D721Med (cell line): ENCODE data around the gene ATAD3B.
"Not testable (repeated sequence)": the region's sequence is repeated elsewhere in the genome, so short reads cannot be mapped to it uniquely, and the experiment has no call there.

ENCODE experiments used
- DNase-seq: peaks from one replicate; pipeline ENCODE4 v3.0.0; 2011; ENCODE audit warnings: low spot score; ENCODE audit not compliant: insufficient read length
- FAIRE-seq: peaks from 2 replicates; lab custom pipeline; 2011; peaks lifted over from hg19 to GRCh38; lab: Jason Lieb, UNC
- TF ChIP-seq, protein P1 (sequence below): IDR thresholded peaks from 2 replicates; pipeline ENCODE4 v1.5.1; 2012; ENCODE audit warnings: mild to moderate bottlenecking, control low read depth; ENCODE audit not compliant: insufficient read depth; ENCODE audit errors: missing control alignments

ATAD3B gene

DNA sequence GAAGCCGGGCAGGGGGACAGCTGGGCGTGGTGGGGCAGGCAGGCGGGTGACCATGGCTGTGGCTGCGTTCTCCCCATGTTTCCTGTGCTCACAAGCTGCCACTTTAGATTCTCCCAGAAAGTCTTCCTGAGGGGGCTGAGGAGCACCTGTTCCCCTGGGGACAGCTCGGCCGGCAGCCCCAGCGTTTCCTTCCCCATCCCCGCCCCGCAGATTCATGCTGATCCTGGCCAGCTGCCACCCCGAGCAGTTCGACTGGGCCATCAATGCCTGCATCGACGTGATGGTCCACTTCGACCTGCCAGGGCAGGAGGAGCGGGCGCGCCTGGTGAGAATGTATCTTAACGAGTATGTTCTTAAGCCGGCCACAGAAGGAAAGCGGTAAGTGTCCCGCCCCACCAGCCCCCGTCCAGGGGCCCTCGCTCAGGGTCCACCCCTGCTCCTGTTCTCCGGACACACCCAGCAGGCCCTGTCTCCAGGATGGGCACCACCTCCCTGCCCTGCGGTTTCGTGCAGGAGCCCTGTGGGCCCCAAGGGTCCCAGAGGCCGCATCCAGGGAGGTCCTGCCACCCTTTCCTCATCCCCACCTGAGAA lies 10.9 kb upstream of the ATAD3B start:
- DNase-seq (no peak), FAIRE-seq (no peak)
- TF ChIP-seq, protein P1, sequence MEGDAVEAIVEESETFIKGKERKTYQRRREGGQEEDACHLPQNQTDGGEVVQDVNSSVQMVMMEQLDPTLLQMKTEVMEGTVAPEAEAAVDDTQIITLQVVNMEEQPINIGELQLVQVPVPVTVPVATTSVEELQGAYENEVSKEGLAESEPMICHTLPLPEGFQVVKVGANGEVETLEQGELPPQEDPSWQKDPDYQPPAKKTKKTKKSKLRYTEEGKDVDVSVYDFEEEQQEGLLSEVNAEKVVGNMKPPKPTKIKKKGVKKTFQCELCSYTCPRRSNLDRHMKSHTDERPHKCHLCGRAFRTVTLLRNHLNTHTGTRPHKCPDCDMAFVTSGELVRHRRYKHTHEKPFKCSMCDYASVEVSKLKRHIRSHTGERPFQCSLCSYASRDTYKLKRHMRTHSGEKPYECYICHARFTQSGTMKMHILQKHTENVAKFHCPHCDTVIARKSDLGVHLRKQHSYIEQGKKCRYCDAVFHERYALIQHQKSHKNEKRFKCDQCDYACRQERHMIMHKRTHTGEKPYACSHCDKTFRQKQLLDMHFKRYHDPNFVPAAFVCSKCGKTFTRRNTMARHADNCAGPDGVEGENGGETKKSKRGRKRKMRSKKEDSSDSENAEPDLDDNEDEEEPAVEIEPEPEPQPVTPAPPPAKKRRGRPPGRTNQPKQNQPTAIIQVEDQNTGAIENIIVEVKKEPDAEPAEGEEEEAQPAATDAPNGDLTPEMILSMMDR, result no peak

DNA sequence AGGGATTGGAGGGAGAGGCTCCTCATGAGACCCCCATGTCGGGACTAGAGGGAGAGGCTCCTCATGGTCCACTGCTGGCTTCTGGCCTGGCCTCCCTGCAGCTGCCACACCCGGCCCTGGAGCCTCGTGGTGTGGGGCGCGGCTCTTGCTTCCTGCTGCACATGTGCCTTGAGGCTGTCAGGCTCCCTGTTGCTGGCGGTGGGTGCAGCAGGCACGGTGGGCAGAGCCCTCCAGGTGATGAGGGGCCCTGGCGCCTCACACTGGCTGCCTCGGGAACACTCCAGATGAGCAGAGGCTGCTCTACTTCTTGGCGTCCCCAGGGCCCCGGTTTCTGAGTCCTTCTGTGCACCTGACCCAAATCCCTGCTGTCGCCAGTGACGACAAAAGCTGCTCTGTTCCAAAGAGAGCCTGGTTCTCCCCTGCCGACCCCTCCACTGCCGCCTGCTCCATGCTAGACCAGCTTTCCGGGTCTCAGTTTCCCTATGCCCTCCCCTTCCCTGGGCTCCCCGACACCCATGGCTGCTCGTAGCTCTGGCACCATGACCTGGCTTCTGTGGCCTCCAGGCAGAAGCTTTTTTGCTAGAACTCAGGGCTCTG lies 9.7 kb upstream of the ATAD3B start:
- TF ChIP-seq, protein P1, result no peak
- no peak for DNase-seq
- no peak for FAIRE-seq

DNA sequence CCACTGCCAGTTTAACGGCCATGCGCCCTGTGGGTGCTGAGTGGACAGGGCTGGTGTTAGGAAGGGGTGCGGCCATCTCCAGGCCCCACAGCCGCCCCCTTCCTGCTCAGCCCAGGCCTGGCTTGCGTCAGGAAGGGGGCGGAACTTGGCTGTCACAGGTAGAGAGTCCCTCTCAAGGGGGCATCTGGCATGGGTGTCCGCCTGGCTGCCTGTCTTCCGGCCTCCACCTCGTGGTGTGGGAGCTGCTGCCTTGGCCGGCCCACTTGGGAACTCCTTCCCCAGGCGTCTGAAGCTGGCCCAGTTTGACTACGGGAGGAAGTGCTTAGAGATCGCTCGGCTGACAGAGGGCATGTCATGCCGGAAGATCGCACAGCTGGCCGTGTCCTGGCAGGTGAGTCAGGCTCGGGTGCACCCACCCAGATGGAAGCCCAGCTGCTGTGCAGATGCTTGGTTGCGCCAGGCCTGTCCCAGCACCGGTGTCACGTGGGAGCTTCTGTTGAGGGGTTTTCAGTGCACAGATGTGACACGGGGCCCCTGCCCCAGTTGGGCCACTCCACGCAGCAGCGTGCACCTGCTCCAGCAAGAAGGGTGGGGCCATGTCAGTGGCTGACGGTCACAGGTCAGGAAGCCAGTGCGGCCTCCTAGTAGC lies 9.1 kb upstream of the ATAD3B start:
- TF ChIP-seq, protein P1, result no peak
- DNase-seq, result no peak
- no peak for FAIRE-seq

DNA sequence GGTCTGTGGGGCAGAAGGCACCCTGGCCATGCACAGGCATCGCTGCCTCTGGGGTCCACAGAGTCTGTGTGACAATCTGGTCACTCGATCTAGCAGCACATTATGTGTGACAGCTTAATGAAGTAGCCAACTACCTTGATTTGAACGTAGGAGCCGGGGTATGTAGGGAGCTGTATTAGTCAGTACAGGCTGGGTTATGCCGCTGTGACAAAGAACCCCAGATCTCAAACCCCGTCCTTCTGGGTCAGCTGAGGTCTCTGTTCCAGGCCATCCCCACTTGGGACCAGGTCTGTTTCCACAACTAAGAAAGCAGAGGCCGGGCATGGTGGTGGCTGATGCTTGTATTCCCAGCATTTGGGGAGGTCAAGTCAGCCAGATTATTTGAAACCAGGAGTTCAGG lies 8.3 kb upstream of the ATAD3B start:
- FAIRE-seq (no peak), DNase-seq (no peak)
- TF ChIP-seq, protein P1, result no peak

DNA sequence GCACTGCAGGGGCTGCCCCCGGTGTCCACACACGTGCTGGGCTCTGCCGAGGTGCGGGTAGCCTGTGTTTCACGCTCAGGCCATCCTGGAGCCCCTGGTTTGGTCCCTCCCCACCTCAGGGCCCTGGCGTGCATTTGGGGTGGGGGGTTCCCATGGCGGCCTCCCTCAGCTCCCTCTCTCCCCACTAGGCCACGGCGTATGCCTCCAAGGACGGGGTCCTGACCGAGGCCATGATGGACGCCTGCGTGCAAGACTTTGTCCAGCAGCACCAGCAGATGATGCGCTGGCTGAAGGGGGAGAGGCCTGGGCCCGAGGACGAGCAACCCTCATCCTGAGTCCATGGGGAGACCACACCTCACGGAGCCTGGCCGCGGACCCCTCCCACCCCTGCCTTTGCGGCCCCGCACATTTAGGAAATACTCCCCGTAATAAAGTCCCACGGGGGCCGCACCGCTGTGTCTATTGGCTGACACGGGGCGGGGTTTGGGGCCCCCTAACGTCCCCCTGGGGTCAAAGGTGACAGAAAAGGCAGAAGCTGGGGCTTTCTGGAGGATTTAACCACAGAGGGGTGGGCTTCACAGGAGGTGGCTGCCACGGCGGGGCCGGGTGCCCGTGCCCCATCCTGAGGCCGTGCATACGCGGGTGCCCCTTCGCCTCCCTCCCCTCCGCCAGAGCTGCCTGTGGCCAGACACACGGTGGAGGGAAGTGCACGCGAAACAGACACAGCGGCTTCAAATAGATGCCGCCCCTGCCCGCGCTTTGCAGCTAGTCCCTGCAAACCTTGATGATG lies 3.2 kb upstream of the ATAD3B start:
- not testable (repeated sequence) for FAIRE-seq, DNase-seq

DNA sequence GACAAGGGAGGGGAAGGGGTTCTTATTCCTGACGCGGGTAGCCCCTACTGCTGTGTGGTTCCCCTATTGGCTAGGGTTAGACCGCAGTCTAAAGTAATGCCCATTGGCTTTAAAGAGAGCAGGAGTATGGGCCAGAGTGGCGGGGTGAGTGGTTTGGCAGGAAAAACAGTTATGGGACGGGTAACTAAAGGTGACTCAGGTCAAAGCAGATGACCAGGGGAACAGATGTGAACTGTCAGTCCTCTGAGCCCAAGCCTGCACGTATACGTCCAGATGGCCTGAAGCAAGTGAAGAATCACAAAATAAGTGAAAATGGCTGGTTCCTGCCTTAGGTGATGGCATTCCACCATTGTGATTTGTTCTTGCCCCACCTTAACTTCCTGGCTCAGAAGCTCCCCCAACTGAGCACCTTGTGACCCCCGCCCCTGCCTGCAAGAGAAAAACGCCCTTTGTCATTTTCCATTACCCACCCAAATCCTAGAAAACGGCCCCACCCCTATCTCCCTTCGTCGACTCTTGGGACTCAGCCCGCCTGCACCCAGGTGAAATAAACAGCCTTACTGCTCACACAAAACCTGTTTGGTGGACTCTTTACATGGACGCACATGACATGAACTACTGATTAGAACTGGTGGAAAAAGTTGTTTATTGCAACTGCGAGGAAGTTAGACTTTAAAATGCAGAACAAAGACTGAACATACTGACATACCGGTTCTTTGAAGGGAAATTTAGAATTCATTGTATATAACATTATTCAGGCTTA lies 758 bp upstream of the ATAD3B start:
- TF ChIP-seq, protein P1, result no peak
- DNase-seq, result no peak
- no peak for FAIRE-seq

DNA sequence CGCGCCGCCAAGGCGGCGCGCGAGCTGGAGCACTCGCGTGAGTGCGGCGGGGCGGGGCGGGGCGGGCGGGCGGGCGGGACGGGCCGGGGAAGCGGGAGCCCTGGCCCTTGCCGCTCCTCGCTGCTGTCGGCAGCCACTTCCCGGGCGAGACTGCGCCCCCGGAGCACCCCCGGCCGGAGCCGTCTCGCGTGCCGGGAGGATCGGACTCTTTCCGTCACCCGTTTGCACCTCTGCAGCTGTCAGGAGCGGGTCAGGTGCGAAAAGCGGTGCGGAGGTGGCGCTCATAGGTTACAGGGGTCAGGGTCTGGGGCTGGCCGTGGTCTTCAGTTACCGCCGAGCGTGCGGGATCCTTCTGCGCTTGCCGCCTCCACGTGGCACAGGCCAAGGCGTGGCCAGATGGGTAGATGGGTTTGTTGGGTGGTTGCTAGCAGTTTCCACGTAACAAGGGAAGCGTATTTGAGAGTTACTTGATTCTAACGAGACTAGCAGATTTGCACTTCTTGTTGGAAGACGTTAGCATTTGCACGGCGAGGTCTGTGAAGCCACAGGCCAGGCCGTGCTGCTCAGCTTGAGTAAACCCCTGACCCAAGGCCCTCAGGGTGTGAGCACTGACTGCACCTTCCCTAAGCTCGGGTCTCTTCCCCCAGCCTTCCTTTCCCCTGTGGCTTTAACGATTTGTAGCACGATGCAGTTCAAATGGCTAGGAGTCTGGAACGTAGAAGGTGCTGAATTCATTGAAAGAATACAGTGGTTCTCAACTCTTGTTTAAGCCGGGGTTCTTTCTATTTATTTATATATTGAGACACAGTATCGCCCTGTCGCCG lies 700 bp downstream of the ATAD3B start:
- not testable (repeated sequence) for DNase-seq, FAIRE-seq

DNA sequence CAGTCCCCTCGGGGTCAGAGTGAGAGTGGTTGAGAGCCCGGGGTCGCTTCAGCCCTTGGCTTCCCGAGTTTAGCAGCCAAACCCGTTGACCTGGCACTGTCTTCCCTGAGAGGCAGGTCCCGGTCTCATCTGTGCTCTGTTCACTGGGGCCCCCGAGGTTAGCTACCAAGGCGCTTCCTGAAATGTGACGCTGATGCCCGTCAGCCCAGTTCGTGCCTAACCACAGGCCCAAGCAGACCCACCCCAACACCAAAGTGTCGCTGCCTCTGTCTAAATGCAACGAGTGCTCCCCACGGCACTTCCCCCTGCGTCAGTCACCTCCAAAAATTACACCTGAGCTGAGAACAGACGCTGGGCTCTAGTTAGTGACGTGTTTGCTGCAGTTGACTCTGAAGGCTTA lies 4.4 kb downstream of the ATAD3B start:
- not testable (repeated sequence) for FAIRE-seq

More for the DNA sequence above, 4.4 kb downstream of the ATAD3B start:
- DNase-seq, result not testable (repeated sequence)
